Right forelimb (tissue), 1 donor: Measurements from ENCODE around the gene PTCH1.

ENCODE experiments used
- DNase-seq: peaks from one replicate; pipeline ENCODE4 v3.0.0-alpha.2; 2018

PTCH1 gene

DNA sequence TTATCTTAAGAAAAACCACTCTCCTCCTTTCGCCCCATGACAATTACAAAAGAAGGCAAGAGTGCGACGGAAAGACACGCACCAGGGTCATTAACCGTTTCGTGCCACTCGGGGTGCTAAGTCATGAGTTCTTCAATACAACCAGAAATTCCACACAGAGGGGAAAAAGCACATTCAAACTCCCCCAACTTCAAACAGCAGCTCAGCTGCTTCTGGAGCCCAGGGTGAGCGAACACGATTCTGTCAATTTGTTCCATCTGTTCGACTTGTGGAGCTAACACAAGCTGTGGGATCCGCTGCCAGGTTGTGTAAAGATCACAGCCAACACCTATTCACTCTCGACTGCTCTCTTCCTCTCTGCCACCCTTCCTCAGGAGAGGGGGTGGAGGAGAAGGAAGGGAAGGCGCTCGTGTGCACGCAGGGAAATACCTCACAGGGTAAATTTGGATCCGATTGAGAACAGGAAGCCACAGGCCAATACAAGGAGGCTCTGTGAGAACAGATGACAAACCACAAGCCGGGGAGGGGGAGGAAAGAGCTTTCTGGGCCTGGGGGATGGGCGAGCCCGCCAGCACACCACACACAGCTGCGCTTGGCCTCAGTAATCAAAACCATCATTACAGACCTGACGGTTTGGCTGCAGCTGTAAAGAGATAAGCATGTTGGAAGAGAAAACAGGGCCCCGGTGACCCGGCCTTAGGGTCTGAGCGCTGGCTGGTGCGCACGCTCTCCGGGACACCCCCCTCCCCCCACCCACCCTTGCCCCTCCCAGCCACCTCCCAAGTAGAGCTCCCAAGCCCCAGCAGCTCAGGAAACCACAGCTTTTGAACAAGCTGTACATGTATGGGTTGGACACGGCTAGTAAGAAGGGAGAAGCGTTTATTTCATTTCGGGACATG lies 54.3 kb downstream of the PTCH1 start:
- DNase-seq, result peak; percentile 90

DNA sequence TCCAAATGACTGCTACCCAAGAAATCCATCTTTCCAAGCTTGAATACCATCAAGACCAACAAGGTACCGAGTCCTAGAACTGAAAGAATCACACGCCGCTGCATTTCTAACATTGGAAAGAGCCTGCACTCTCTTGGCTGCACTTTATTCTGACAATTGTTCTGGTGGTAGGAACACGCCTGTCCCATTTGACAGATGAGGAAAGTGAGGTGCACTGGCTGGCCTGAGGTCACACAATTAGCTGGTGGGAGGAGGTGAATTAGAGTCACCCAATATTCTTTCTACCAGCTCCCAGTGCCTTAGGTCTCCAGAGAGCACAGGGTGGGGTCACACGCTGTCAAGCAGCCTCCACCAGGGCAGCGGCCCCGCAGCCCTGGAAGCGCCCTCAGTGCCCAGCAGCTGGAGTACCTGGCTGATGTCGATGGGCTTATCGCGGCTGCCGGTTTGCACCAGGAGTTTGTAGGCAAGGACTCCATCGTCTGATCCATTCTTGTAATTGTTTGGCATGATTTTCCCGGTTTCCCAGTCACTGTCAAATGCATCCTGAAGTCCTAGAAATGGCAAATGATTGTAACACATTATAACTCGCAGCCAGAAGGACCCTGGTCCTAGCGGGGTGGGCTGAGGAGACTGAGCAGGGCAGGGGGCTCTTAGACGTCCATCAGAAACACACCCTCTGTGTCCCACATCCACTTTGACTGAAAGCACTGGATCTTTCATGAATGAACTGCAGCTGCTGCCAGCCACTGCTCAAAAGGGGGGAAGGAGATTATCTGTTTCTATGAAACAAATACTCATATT lies 55.1 kb downstream of the PTCH1 start:
- no peak for DNase-seq

DNA sequence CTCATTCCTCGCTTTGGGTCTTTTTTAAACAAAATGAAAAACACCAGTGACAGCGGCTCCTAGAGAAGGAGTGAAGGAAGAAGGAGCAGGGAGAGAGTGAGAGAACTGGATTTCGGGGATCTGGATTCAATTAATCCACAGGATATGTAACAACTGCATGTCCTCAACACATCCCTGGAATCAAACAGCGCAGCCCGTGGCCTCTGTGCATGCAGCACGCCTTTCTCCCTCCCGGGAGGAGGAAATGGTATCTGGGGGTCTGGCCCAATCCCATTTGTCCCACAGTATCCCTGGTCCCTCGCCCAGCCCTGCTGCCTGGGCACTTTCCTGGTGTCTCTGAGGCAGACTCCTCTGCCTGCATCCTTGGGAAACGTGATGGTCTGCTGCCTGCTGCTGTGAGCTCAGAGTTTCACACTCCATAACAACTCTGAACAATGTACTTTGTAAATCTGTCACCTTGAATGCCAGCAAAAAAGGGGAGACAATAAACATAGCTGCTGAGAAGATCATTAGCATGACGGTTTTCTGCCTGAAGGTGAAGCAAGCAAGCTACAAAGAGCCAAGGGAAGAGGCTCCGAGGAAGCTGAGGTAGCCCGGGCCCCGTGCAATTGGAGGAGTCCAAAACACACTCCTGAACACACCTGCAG lies 56.1 kb downstream of the PTCH1 start:
- DNase-seq, result no peak

DNA sequence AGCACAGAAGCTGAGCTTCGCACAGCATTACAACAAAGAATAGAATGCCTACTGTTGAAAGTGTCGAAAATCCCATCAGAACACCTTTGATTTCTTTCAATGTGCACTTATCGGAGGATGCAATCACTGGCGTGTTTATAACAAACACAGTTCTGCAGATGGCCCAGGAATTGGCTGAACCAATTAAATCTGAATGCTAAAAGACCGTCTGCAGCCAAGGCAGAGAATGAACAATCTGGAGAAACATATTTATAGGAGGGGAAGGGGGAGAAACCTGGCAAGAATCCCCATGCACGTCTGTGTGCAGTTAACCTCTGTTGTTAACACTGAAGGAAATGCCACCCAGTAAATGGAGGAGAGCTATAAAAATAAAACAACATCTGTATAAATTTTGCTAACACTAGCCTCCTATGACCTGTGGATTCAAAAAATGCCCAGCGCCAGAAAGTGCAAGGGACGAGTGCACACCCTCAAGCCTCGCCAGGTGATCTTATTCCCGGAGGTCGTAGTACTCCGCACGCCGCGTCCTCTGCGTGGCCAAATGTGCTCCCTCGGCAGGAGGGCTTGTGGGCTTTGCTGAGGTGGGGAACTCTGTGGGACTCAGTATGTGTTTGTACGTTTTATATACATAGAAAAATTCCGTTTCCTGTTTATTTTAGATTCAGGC lies 56.8 kb downstream of the PTCH1 start:
- DNase-seq, result no peak

DNA sequence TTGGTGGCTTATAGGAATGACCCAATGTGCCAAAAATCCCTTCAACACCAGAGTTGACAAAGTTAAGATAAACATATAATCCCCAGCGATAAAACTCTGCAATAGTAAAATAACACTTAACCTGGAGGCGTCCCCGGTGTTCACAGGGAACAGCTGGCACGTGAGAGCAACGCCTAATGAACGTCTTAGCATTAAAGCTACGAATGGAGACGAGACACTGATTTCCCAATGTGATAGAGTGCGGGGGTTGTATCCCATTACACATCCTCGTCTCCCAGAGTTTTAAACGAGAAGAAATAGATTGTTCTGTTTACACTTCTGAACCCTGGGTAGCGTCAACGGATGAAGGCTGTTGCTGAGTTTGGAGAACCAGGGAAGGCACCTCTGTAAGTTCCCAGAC lies 57.6 kb downstream of the PTCH1 start:
- DNase-seq, result no peak

DNA sequence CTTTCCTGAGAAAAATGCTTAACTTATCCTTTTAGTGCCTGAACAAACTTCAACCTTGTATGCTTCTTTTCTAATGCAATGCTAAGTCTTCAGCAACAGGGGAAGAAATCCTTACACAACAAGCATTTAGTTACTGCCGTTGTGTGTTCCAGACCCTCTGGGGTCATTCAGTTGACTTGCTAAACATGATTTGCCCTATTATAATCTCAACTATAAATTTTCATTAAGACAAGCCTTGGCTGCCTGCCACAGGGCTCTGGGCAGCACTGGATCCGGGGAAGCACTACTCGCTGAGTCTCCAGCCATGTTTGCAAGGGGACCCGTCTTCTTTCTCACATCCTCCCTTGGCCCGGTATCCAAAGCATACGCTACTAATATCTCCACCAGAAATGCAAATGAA lies 58.1 kb downstream of the PTCH1 start:
- no peak for DNase-seq

DNA sequence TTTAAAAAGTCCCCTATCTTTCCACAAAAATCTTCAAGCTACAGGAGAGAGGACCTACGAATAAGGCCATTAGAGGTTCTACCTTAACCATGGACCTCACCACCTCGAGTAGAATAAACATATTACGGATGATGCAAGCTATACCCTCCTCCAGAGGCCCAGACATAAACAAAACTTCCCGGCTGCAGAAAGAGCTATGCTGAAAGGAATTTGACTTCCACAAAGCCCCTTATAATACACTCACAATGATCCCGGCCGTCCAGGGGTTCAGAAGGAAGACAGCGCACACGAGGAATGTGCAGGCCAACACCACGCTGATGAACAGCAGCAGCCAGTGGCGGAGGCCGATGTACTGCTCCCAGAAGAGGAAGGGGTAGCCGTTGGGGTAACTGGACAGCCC lies 59.0 kb downstream of the PTCH1 start:
- DNase-seq, result no peak

DNA sequence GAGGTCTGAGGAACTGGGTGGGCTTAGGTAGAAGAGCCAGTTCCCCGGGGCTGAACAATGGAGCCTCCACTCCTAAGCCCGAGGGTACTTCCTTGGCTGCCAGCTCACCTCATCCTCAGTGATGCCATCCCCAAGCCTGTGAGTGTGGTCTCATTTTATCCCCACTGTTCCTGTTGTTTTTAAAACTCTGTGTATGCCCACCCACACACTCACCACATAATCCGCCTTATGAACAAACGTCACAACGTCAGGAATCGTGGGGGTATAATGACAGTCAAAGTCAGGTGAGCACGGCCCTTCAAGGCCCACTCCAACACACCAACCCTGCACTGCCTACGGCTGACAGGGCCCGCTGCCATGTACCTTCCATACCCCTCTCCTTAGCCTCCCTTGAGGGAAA lies 61.1 kb downstream of the PTCH1 start:
- DNase-seq, result no peak

DNA sequence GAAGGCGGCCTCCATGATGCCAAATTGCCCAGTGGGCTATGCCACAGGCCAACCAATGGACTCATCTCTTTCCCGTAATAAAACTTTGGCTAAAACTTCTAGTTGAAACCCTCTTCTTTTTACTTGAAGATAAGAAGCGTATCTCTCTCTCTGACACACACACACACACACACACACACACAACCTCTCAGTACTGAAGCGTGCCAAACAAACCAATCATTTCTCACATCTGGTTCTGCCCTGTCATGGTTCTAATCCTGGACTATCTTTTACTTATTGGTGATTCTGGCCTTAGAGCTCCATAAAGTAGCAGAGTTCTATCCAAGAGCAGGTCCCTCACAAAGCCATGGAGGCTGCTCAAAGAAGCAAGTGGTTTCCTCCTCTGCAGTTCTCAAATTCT lies 64.6 kb downstream of the PTCH1 start:
- DNase-seq, result no peak

DNA sequence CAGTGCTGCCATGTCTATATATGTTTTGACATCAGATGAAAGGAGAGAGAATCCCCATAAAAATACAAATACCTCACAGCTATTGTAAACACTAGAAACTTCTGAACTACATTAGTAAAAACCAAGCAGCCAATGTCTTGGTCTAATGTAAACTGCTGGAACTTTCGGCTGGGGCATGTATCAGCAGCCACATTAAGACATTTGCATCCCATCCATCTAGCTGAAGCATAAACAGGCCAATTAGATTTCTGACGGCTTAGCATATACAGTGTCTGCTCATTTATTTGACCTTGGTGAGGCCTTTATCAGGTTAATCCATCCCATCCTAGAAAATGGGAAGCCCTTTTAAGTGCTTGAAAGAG lies 65.7 kb downstream of the PTCH1 start:
- DNase-seq, result no peak

DNA sequence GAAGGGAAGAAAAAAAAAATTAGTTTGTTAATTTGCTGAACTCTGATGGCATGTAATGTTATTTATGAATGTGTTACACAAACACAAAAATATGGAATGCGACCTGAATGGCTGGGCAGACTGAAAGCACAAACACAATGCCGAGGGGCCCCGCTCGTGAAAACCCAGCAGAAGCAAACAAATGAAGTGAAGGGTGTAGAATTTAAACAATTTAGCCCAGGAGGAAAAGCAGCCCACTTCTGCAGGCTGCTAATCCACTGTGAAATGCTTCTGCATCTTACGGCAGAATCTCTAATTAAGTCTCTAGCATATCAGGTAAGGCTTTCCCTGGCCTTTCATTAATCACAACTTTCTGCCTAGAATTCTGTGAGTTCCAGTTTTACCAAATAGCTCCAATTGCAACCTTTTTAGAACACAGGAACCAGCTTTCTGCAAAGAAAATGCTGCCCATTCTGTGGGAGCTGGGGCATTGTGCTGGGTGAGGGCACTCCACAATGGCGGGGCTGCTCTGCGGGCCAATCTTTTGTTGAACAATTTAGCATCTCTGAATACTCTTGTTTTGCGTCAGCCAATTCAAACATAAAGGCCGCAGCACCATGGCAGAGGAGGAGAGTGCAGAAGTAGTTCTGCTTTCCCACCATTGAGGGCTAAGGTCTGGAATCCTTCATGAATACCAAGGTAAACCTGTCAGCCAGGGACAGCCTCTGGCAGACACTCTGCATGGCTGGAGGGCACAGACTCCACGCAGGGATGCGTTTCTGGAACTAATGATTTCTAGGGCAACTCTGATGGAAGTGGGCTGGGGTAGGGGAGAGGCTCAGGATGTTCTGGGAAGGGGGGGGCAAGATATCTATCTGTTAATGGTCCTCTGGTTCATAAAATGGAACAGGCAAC lies 66.4 kb downstream of the PTCH1 start:
- DNase-seq, result no peak

DNA sequence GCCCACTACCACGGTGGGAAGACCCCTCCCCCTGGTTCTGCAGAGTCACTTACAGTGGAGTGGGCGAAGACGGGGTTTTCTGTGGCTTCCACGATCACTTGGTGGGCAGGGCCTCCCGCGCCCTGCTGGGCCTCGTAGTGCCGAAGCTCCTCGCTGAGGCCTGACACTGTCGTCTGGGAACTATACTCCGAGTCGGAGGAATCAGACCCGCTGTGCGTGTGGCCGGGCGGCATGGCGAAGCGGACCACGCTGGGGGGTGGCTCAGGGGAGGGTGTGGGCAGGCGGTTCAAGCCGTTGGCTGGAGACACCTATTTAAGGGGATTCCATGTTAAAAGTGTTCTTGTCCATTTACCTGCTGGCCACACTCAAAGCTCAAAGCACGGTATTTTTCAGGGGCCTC lies 67.8 kb downstream of the PTCH1 start:
- DNase-seq, result no peak

DNA sequence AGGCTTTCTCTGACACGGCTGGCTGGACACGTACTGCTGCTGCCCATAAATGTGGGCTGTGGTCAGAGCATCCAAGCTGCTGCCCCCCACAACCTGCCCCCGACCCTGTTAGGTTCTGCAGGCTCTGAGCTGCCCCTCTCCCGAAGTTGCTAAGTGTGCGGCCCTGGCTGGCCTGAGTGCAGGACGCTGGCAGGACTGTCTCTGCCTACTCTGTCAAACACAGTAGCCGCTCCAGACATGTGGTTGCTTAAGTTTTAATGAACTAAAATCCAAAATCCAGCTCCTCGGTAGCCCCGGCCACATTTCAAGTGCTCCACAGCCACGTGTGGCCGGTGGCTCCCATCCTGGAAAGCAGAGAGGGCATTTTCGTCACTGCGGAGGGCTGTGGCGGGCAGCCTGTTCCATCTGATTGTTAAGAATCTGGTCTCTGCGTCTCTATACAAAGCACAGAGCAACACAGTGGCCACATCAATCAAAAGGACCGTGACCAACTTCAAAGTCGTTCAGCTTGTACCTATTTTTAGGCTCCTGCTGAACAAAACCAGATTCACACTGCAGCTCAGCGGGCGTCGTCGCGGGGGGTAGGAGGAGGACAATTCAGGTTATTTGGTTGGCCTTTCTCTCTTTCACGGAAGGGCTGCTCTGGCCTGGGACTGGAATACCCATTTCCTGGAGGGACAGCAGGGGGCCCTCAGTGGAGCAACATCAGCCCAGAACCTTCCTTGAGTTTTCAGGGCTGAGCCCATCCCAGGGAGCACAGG lies 68.9 kb downstream of the PTCH1 start:
- DNase-seq, result no peak

DNA sequence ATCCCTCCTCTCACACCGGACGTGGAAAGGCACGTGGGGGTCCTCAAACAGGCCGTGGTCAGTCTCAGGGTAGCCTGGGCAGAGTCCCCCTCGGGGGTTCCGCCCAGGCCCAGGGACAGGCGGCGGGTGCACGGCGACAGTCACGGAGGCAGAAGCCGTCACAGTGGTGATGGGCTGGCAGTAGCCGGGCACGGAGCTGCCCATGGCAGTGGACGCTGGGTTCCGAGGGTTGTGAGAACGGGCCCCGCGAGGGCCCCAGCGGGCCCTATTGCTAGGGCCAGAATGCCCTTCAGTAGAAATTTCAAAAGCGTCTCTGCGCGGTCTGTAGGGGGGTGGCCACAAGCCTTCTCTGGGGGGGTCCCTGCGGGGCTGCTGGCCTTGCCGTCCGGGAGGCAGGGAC lies 69.8 kb downstream of the PTCH1 start:
- DNase-seq, result no peak

DNA sequence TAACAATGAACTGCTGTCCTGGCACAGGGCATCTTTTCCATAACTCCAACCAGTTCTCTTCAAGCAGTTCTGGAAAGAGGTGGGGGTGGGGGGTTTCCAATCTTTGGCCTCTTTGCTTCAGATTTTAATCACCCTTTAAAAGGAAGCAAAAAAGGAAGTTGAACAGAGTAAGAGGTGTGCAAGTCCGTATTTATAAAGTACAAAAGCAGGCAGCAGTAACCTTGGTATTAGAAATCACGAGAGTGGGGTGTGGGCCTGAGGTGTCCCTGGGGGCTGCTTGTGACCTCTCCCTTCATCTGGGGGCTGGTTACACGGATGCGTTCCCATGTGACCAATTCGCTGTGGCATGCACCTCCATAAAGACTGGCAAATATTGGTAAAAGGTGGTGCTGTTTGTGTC lies 70.5 kb downstream of the PTCH1 start:
- DNase-seq, result no peak

DNA sequence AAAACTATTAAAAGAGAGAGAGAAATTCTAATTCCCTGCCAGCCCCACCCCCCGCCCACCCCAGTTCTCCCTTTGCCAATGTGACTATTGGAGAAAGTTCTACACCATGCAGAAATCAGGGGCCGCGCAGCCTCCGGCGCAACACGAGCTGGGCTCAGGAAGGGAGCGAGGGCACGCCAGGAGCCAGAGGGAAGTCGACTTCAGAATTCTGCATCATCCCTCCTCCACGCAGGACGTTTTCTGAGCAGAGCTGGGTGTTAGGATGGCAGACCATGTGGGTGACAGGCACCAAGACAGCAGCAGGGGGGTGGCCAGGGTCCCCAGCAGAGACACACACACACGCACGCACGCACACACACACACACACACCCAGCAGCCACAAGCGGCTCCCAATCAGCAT lies 72.6 kb downstream of the PTCH1 start:
- no peak for DNase-seq

DNA sequence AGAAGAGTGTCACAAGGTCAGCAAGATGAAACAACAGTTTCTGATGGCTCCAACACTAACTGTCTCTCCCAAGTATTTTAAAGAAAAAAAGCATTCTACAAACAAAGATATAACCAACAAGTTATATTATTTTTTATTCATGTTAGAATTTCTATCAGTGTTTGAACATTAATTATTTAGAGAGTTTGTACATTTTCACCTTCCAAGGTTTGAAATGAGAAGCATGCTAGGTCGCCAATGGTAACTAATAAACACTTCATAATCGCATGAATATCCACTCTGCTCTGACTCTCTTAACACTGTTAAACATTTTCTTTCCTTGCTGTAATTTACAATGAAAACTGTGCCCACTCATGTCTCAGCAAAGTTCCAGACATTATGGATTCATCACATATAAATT lies 73.5 kb downstream of the PTCH1 start:
- DNase-seq, result no peak

DNA sequence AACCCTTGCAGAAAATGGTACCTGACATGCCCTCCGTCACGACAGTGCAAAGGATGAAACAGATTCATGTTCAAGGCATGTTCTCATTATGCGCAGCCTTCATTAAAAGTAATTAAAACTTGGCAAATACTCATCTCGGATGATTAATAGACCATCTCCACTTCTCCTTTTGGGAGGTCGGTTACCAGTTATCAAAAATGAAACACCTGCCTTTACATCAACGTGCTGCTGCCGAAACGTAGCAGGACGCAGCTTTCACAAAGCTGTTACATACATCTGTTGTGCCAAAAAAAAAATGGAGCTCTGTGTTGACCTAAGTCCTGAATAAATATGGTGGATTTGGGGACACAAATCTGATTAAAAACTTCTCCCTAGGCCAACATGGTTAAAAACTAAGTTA lies 75.7 kb downstream of the PTCH1 start:
- no peak for DNase-seq

DNA sequence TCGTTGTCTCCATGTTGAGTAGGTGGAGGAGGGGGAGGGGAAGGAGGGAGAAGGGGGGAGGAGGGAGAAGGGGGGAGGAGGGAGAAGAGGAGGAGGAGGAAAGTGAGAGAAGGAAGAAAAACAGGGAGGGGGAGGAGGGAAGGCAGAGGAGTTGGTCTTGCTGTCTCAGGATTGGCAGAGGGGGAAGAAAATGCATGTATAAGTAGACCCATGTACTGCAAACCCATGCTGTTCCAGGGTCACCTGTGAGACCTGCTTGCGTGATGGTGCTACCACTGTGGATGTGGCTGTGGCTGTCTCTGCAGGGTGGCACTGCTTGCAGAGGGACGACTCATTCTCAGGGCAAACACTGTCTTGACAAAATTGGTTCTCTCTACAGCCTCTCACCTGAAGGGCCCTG lies 76.3 kb downstream of the PTCH1 start:
- no peak for DNase-seq

DNA sequence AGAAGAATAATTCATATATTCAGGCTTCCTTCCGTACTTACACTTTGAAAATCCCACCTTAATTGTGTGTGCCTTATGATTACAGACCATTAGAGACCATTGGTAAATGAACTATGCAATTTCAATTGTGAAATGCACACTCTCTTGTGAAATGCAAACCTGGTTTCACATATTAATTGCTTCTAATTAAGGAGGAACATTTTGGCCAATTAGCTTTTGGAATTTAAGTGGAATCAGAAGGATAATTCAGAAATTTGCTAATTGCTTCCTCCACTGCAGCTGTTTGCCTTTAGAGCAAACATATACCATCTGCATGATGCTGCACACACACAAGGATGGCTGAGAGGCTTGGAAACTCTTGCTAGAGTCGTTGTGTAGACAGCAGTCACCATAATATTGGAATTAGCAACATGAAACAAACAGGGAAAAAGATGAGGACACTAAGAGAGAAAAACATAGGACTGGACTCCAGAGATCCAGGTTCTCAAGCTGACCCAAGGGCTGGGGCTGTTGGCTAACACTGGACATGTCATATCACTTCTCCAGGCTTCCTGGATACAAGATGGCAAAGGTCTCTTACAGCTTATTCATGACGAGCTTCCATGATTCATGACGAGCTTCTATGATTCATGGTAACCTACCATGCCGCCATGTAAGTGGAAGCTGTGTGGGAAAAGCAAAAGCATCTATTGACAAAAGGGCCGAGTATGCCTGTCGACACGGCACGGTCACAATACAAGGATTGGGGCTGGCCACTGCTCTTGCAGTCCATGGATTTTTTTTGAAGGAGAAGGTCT lies 78.0 kb downstream of the PTCH1 start:
- no peak for DNase-seq

DNA sequence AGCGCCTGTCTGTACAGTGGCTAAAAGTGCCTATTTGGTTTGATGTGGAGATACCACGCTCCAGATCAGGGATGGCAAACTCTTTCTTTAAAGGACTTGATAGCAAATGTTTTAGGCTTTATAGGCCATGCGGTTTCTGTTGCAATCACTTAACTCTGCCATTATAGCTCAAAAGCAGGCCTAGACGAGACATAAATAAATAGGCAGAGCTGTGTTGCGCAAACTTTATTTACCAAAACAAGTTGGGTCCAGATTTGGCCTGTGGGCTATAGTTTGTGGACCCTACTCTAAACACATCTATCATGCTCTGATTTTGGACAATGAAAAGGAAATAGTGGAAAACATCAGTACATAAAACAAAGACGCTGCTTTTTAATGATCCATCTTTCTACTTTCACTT lies 79.2 kb downstream of the PTCH1 start:
- no peak for DNase-seq
